Hepatocyte (in vitro differentiated cells): ENCODE data around the gene IFNA4. TPM values are rescaled to one million over a fixed set of nuclear protein-coding genes. Genes with fewer than 3 reads are reported as not detected.

ENCODE experiments used
- DNase-seq: peaks from one replicate; pipeline ENCODE4 v3.0.0-alpha.2; 2016; ENCODE audit warnings: low spot score
- H2AFZ ChIP-seq: fragments of 200-600 bp; sonication (generic); 2 replicates; pipeline ENCODE4 v1.6.0; 2016; ENCODE audit warnings: antibody characterized with exemption, mild to moderate bottlenecking
- H3K27ac ChIP-seq: fragments of 200-600 bp; sonication (generic); 2 replicates; pipeline ENCODE4 v1.5.1; 2016; ENCODE audit warnings: mild to moderate bottlenecking
- H3K27me3 ChIP-seq: fragments of 200-600 bp; sonication (generic); 2 replicates; pipeline ENCODE4 v1.6.1; 2016
- H3K36me3 ChIP-seq: fragments of 200-600 bp; sonication (generic); replicated peaks from 2 replicates; pipeline ENCODE4 v1.5.1; 2016; ENCODE audit warnings: low read depth; ENCODE audit not compliant: insufficient read depth
- H3K4me1 ChIP-seq: fragments of 200-600 bp; sonication (generic); 2 replicates; pipeline ENCODE4 v1.5.1; 2016; ENCODE audit warnings: mild to moderate bottlenecking, moderate library complexity; ENCODE audit not compliant: insufficient read depth
- H3K4me2 ChIP-seq: fragments of 200-600 bp; sonication (generic); 2 replicates; pipeline ENCODE4 v1.6.0; 2016
- H3K4me3 ChIP-seq: fragments of 200-600 bp; sonication (generic); 2 replicates; pipeline ENCODE4 v1.5.1; 2016; ENCODE audit warnings: mild to moderate bottlenecking
- H3K79me2 ChIP-seq: fragments of 200-600 bp; sonication (generic); 2 replicates; pipeline ENCODE4 v1.6.0; 2017; ENCODE audit warnings: mild to moderate bottlenecking
- H3K9me2 ChIP-seq: fragments of 200-600 bp; sonication (generic); replicated peaks from 2 replicates; pipeline ENCODE4 v1.6.0; 2017; ENCODE audit warnings: mild to moderate bottlenecking; ENCODE audit not compliant: insufficient read depth
- H3K9me3 ChIP-seq: fragments of 200-600 bp; sonication (generic); 2 replicates; pipeline ENCODE4 v1.5.1; 2016; ENCODE audit warnings: low read depth, mild to moderate bottlenecking
- H4K20me1 ChIP-seq: fragments of 200-600 bp; sonication (generic); 2 replicates; pipeline ENCODE4 v1.6.0; 2016; ENCODE audit warnings: mild to moderate bottlenecking; ENCODE audit not compliant: insufficient read depth, poor library complexity, severe bottlenecking
- CTCF ChIP-seq: fragments of 200-600 bp; sonication (generic); IDR thresholded peaks from 2 replicates; pipeline ENCODE4 v1.5.1; 2016; ENCODE audit warnings: antibody characterized with exemption, mild to moderate bottlenecking; ENCODE audit not compliant: poor library complexity
- EZH2 ChIP-seq: fragments of 200-600 bp; sonication (generic); IDR thresholded peaks from 2 replicates; pipeline ENCODE4 v1.6.1; 2016; ENCODE audit warnings: antibody characterized with exemption, mild to moderate bottlenecking, borderline replicate concordance
- EZH2phosphoT487 ChIP-seq: fragments of 200-600 bp; sonication (generic); IDR thresholded peaks from one replicate; pipeline ENCODE4 v1.6.1; 2018; ENCODE audit warnings: antibody characterized with exemption, mild to moderate bottlenecking, low read depth, moderate library complexity; ENCODE audit not compliant: unreplicated experiment, severe bottlenecking
- WGBS: methylation state at CpG from one replicate; pipeline ENCODE4 v1.1.6; 2016; ENCODE audit warnings: low lambda C conversion rate; ENCODE audit errors: missing lambda C conversion rate; 5-methylcytosine and 5-hydroxymethylcytosine counted together
- polyA plus RNA-seq: library from polyadenylated mRNA; unstranded; fragments of >200 nt; fragmentation: Nextera tagmentation; extraction: Ambion mirVana; gene quantifications from 2 replicates; pipeline ENCODE4 v1.2.1, GENCODE V29; 2016
- small RNA-seq: library from RNA; depleted of rRNA; stranded (forward); fragments of <200 nt; gene quantifications from one replicate; pipeline ENCODE3, GENCODE V24; 2014
- total RNA-seq: library from RNA; depleted of rRNA; stranded (reverse); fragments of >200 nt; gene quantifications from 2 replicates; pipeline ENCODE4 v1.2.3, GENCODE V29; 2014

The IFNA4 gene
- total and polyA plus RNA-seq, 2 experiments from 2014 or later: not detected

- Histone ChIP-seq H3K27me3 (no peaks in the 10 kb centered on the region), H3K4me3 (no peak overlapping the region)
Measured at GRCh38 chr9:21137020-21137419, 50.4 kb downstream of the IFNA4 start.

More at GRCh38 chr9:21137020-21137419, 50.4 kb downstream of the IFNA4 start:
- Histone ChIP-seq H2AFZ (no peak overlapping the region), H3K4me2 (no peak overlapping the region), H3K27ac (no peak overlapping the region), H4K20me1 (no peaks in the 10 kb centered on the region), H3K9me3 (no peaks in the 10 kb centered on the region), H3K36me3 (no peaks in the 10 kb centered on the region), H3K79me2 (no peaks in the 10 kb centered on the region), H3K9me2 (no peaks in the 10 kb centered on the region), H3K4me1 (no peaks in the 10 kb centered on the region)
- DNase-seq: no peak
- no peak for TF ChIP-seq EZH2phosphoT487
- TF ChIP-seq EZH2: no peak
- TF ChIP-seq CTCF: no peak
- 3% methylated on average over 1 of the region's 1 CpG for WGBS

Small RNA genes lying within 50 kb of the gene (small RNA-seq; reads per million reads assigned to genes)
- not detected for gene RF00019

Other genes with a start within 250 kb of the IFNA4 start
- gene HACD4, start 155.9 kb downstream of the IFNA4 start, total RNA-seq: 1.2 and 1.3 TPM in 2 replicates
- 1.3 TPM in 2 replicates for gene HACD4, start 155.9 kb downstream of the IFNA4 start, polyA plus RNA-seq
- gene IFNB1, start 109.6 kb downstream of the IFNA4 start, total RNA-seq: not detected in 2 replicates
- gene IFNB1, start 109.6 kb downstream of the IFNA4 start, polyA plus RNA-seq: not detected in 2 replicates
- gene IFNW1, start 45.8 kb downstream of the IFNA4 start, total RNA-seq: not detected in 2 replicates
- gene IFNW1, start 45.8 kb downstream of the IFNA4 start, polyA plus RNA-seq: not detected in 2 replicates
- gene IFNA21, start 20.9 kb downstream of the IFNA4 start, total RNA-seq: not detected in 2 replicates
- not detected in 2 replicates for gene IFNA21, start 20.9 kb downstream of the IFNA4 start, polyA plus RNA-seq
- gene IFNA7, start 14.6 kb upstream of the IFNA4 start, total RNA-seq: not detected in 2 replicates
- not detected in 2 replicates for gene IFNA7, start 14.6 kb upstream of the IFNA4 start, polyA plus RNA-seq
- not detected in 2 replicates for gene IFNA10, start 19.6 kb upstream of the IFNA4 start, total RNA-seq
- not detected in 2 replicates for gene IFNA10, start 19.6 kb upstream of the IFNA4 start, polyA plus RNA-seq
- not detected in 2 replicates for gene IFNA16, start 29.7 kb upstream of the IFNA4 start, total RNA-seq
- not detected in 2 replicates for gene IFNA16, start 29.7 kb upstream of the IFNA4 start, polyA plus RNA-seq
- not detected in 2 replicates for gene IFNA17, start 40.6 kb upstream of the IFNA4 start, total RNA-seq
- gene IFNA17, start 40.6 kb upstream of the IFNA4 start, polyA plus RNA-seq: not detected in 2 replicates
- gene IFNA14, start 52.4 kb upstream of the IFNA4 start, total RNA-seq: not detected in 2 replicates
- gene IFNA14, start 52.4 kb upstream of the IFNA4 start, polyA plus RNA-seq: not detected in 2 replicates
- gene IFNA5, start 117.7 kb upstream of the IFNA4 start, total RNA-seq: not detected in 2 replicates
- not detected in 2 replicates for gene IFNA5, start 117.7 kb upstream of the IFNA4 start, polyA plus RNA-seq
- gene KLHL9, start 147.8 kb upstream of the IFNA4 start, total RNA-seq: 41.6 and 43.1 TPM in 2 replicates
- gene KLHL9, start 147.8 kb upstream of the IFNA4 start, polyA plus RNA-seq: 17.5 and 18.6 TPM in 2 replicates
- gene IFNA6, start 163.3 kb upstream of the IFNA4 start, total RNA-seq: not detected in 2 replicates
- gene IFNA6, start 163.3 kb upstream of the IFNA4 start, polyA plus RNA-seq: not detected in 2 replicates
- not detected in 2 replicates for gene IFNA13, start 180.5 kb upstream of the IFNA4 start, total RNA-seq
- not detected in 2 replicates for gene IFNA13, start 180.5 kb upstream of the IFNA4 start, polyA plus RNA-seq
- not detected in 2 replicates for gene IFNA2, start 197.8 kb upstream of the IFNA4 start, total RNA-seq
- gene IFNA2, start 197.8 kb upstream of the IFNA4 start, polyA plus RNA-seq: not detected in 2 replicates
- not detected in 2 replicates for gene IFNA8, start 221.5 kb upstream of the IFNA4 start, total RNA-seq
- gene IFNA8, start 221.5 kb upstream of the IFNA4 start, polyA plus RNA-seq: not detected in 2 replicates